GM12873 (cell line): Measurements from ENCODE around the gene VSNL1.

Experiments
- TF ChIP-seq, protein P1 (sequence below): IDR thresholded peaks from 2 replicates; pipeline ENCODE4 v1.5.1; 2012; ENCODE audit warnings: low read depth, mild to moderate bottlenecking, moderate library complexity, low read length, control low read depth; ENCODE audit not compliant: insufficient read depth; ENCODE audit errors: missing control alignments

VSNL1 gene

GRCh38 chr2:17680119-17680518 lies 139.6 kb downstream of the VSNL1 start:
- TF ChIP-seq, protein P1, sequence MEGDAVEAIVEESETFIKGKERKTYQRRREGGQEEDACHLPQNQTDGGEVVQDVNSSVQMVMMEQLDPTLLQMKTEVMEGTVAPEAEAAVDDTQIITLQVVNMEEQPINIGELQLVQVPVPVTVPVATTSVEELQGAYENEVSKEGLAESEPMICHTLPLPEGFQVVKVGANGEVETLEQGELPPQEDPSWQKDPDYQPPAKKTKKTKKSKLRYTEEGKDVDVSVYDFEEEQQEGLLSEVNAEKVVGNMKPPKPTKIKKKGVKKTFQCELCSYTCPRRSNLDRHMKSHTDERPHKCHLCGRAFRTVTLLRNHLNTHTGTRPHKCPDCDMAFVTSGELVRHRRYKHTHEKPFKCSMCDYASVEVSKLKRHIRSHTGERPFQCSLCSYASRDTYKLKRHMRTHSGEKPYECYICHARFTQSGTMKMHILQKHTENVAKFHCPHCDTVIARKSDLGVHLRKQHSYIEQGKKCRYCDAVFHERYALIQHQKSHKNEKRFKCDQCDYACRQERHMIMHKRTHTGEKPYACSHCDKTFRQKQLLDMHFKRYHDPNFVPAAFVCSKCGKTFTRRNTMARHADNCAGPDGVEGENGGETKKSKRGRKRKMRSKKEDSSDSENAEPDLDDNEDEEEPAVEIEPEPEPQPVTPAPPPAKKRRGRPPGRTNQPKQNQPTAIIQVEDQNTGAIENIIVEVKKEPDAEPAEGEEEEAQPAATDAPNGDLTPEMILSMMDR = no peak

- TF ChIP-seq, protein P1 = no peak
These were observed 141.8 kb downstream of the VSNL1 start for GRCh38 chr2:17682098-17682857.

GRCh38 chr2:17683981-17684380 lies 143.5 kb downstream of the VSNL1 start:
- TF ChIP-seq, protein P1 = no peak

DNA sequence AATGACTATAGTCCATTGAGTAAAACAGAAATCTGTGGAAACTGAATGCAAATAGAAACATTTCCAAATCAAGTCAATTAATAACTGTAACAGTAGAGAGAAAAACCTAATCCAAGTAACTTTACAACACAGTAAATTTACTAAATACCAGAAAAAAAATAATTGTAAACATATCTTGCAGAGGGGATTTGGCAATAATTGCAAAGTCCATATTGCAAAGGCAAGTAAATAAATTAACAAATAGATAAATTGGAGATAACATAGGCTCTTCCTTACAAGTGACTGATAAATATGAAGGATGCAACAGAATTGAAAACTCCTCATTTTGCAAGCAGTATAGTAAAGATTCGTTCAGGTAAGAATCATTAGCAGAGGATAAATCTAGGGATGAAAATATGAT lies 148.1 kb downstream of the VSNL1 start:
- TF ChIP-seq, protein P1 = no peak

DNA sequence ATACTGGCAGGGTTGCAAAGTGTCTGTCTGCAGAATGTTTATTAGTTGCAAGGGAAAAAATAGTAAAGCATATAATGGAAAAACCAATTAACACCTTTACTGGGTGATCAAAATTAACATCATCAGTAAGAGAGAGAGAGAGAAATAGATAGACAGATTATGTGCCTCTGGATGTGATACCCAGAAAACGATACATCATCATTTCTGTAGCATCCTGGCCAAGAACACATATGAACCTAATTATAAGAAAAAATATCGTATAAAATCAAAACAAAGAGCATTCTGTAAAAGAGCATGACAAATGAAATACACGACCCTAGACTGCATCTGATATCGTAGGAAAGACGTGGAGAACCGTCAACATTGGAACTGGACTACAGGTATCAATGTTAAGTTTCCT lies 148.5 kb downstream of the VSNL1 start:
- TF ChIP-seq, protein P1 = no peak

DNA sequence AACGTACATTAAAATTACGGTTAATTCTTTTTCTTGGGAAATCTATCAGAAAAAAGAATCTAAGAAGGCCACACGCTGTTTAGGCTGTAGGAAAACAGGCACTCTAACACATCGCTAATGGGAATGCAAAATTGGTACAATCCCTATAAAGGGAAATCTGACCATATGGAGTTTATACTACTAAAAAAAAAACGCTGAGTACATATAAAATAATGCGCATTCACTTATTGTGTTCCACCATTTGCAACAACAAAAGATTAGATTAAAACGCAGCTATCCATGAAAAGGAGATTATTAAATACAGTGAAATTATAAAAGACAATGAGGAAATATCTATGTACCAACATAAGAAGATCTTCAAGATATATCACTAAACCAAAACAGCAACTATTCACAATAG lies 150.3 kb downstream of the VSNL1 start:
- TF ChIP-seq, protein P1 = no peak
